HT-29 (cell line): Measurements from ENCODE around the gene DCAF17. TPM values are rescaled to one million over a fixed set of nuclear protein-coding genes. Genes with fewer than 3 reads are reported as not detected.
"Not testable (repeated sequence)": the region's sequence is repeated elsewhere in the genome, so short reads cannot be mapped to it uniquely, and the experiment has no call there.

ENCODE experiments used
- DNase-seq: peaks from one replicate; pipeline ENCODE4 v3.0.0-alpha.2; 2015; ENCODE audit warnings: low spot score
- total RNA-seq: library from RNA; depleted of rRNA; stranded (reverse); fragments of >200 nt; shearing (Covaris generic); gene quantifications from 2 replicates; pipeline ENCODE4 v1.2.3, GENCODE V29; 2014

The DCAF17 gene
- total RNA-seq, 1 experiment from 2014 or later, result 3.8 TPM

DNA sequence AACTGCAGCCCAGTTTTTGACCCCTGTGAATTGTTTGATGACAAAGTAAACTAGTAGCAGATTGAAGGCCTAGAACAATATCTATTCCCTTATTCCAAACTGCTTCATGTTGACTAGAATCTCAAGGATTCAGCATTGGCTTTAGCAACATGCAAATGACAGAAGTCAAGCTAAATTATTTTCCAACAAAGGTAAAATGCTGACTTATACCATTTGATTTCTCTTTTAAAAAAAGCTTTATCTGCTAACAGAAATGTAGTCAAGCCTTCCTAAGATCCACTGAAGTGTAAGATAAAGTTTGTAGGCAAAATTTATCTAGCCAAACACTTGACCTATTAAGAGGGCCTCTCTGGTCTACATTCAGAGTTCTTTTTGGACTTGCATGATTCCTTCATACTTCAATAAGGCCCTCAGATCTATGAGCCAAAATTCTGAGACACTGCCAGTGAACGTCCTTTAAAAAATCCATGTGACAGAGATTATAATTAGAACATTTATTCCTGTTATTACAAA is 78.7 kb downstream of the DCAF17 start:
- no peak for DNase-seq

- no peak for DNase-seq
Measured at GRCh38 chr2:171513719-171514160, 79.7 kb downstream of the DCAF17 start.

DNA sequence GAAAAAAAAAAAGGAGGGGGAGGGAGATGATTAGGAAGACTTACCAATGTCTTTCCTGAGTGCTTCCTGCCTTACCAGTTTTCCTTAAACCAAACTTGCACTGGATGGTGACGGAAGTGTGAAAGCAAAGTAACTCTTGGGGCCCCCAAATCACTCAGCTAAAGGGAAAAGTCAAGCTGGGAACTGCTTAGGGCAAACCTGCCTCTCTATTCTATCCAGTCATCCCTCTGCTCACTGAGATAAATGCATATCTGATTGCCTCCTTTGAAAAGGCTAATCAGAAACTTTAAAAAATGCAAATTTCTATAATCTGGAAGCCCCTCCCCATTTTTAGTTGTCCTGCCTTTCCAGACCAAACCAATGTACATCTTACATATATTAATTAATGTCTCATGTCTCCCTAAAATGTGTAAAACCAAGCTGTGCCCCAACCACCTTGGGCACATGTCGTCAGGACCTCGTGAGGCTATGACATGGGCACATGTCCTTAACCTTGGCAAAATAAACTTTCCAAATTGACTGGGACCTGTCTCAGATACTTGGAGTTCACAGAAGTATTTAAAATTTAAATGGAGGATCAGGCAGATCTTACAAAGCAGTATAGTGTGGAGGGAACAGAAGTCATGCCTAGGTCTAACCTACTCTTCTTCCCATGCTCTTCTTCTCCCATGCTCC is 81.0 kb downstream of the DCAF17 start:
- DNase-seq, result no peak

DNA sequence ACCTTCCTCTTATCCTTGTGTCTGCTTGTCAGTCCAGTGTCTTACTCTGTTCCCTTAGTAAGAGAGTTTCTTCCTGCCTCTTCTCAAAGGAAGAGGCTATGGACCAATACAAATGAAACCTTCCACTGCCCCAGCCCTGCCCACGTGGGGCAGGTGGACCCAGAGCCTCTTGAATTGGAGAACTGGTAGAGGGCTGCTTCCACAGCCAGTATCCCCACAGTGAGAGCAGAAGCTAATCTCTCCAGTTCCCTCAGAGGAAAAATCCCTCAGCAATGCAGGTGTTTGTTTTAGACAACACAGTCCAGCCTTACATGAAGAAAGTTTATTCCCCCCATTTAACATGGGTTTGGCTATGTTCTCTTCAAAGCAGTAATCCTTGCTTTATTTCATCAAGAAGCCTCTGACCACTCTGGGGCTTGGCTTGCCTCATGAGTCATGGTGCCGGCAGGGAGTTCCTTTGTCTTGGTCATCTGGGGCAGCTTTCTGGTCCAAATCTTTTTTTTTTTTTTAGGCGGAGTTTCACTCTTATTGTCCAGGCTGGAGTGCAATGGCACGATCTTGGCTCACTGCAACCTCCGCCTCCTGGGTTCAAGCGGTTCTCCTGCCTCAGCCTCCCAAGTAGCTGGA is 81.8 kb downstream of the DCAF17 start:
- DNase-seq, result no peak

GRCh38 chr2:171516793-171517192 is 82.8 kb downstream of the DCAF17 start:
- no peak for DNase-seq

DNA sequence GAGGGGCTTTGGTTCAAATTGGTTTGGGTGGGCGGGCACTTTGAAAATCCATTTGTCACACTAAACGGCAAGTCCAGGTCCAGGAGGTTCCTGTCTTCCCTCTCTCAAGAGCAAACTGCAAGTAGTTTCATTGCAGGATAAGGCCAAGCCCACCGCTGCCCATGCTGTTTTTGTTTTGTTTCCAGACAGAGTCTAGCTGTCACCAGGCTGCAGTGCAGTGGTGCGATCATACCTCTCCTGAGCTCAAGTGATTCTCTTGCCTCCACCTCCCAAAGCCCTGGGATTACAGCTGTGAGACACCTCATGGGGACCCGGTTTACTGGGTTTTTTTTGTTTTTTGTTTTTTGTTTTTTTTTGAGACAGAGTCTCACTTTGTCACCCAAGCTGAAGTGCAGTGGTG is 86.4 kb downstream of the DCAF17 start:
- no peak for DNase-seq

DNA sequence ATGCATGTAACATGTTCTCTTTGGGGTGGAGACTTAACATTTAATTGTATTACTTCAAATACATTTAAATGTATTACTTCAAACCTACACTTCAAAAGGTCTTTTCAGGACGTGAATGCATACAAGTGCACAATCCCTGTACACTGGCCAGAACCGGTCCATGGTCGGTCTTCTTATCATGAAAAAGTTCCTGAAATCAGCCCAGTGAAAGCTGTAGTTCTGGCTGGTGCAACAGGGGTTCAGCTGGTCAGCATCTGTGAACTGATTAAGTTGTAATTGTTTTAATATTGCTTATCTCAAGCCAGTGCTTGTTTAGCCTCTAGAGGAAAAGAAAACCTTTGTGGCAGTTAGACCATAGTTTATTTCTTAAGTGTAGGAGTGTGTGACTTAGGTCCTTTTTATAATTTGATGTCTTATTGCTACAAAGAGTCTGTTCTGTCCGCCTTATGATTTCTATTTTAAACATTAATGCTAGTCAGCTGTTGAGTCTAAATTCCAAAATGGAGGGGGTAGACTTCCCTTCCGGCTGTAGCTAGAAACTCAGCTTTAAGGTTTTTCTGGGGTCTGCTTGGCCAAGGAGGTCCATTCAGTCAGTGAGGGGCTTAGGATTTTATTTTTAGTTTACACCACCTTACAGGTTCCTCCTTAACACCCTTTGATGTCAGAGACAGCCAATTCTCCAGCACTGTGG is 87.5 kb downstream of the DCAF17 start:
- no peak for DNase-seq

GRCh38 chr2:171522052-171522787 is 88.2 kb downstream of the DCAF17 start, which contains the start of gene CYBRD1:
TSS of gene CYBRD1 (plus strand) at chr2:171522474. CDS start at chr2:171522546, 72 bp downstream.
- DNase-seq, result peak; percentile 9

GRCh38 chr2:171522788-171523087 is 88.7 kb downstream of the DCAF17 start:
- DNase-seq, result no peak

DNA sequence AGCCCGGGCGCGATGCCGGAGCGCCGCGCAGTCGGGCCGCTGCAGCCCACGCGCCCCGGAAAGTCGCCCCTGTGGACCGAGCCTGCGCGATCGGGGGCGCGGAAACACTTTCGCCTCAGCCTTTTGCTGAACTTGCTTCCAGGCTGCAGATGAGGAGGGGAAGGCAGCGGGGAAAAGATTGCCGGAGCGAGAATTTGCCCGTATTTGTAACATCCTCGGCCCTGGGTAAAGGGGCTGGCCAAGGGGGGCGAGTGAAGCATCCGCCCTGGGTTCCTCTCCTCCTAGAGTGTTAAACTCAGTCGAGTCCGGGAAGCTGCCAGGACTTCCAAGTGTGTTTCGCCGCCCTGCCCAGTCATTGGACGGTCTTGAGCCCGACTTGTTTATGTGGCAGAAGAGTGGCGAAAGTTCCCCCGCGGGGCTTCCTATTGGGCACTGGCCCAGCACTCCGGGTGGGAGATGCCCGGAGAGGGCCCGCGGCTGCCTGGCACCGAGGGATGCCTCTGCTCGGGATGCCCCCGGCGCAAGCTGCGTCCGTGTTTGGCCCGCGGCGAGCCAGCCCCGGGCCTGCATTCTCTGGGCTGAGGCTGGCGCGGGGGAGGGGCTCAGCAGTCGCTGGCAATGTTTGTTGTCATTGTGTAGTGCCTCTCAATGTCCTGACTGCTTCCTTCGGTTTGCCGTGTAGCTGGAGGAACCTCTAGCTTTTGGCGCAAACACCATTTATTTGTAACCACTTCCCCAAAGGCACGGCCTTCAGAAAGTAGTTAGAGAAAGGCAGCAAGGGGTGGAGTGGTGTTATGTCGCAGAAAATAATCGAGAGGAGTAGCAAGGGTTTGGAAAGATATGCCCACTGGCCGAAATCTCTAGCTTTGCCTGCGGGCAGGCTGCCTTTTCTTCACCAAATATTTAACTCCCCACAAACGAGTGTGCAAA is 89.3 kb downstream of the DCAF17 start:
- peak; percentile 27 for DNase-seq

DNA sequence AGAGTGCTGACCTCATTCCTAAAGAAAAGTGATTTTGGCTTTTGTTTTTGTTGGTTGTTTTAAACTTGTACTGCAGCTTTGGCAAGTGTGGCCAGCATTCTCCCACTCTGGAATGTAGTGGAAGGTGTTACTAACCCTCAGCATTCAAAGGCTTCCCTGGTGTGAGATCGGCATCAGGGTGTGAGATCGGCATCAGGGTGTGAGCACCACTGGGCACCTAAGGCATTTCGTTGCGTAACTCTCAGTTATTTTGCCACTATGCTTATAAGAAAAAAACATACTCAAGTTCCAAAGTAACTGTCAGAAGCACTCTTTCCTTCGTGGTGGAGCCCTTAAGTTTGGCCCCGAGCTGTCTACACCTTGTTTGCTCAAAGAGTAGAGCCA is 90.0 kb downstream of the DCAF17 start:
- DNase-seq, result peak; percentile 8

- DNase-seq, result peak; percentile 25
Measured at GRCh38 chr2:171529914-171530313, 95.9 kb downstream of the DCAF17 start.

- DNase-seq, result no peak
Measured at GRCh38 chr2:171530378-171530777, 96.4 kb downstream of the DCAF17 start.

DNA sequence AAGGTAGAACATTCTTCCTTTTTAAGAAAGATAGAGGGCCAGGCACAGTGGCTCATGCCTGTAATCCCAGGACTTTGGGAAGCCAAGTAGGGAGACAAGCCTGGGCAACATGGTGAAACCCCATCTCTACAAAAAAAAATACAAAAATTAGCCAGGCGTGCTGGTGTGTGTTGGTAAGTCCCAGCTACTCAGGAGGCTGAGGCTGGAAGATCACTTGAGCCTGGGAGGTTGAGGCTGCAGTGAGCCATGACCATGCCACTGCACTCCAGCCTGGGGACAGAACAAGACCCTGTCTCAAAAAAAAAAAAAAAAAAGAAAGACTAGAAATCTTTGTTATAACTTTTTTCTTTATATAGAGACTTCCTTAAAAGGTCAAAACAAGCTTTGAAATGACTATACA is 96.8 kb downstream of the DCAF17 start:
- DNase-seq, result not testable (repeated sequence)

DNA sequence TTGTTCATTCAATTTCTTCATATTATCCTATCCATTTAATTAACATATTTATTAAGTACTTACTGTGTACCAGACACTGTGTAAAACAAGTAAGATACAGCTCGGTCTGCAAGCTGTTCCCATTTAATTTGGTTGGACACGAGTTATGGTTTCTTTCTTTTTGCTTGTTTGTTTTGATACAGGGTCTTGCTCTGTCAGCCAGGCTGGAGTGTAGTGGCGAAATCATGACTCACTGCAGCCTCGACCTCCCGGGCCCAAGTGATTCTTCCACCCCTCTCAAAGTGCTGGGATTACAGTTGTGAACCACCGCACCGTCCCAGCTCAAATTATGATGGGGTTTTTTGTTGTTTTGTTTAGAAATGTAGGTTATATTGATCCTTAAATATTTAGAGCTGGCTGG is 97.3 kb downstream of the DCAF17 start:
- DNase-seq, result no peak

GRCh38 chr2:171531836-171532450 is 97.9 kb downstream of the DCAF17 start:
- DNase-seq, result no peak

DNA sequence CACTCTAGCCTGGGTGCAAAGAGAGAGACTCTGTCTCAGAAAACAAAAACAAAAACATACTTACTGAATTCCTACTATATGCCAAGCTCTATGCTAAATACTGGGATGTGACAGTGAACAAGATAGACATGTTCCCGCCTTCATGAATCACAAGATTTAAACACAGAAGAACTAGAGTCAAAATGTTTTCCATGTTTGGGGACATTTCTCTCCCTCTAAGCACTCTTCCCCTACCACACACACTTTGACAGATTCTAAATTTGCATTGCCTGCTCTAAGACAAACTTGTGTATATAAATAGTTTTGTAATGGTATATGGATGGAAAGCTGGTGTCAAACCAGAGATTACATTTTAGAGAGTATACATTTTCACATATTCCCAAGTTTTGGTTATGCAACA is 99.3 kb downstream of the DCAF17 start:
- DNase-seq, result no peak
